H9 (cell line): Measurements from ENCODE around the gene YAP1. TPM values are rescaled to one million over a fixed set of nuclear protein-coding genes. Genes with fewer than 3 reads are reported as not detected.
A peak's percentile ranks its signal among the peaks of the same experiment; 100 is the strongest.

Source experiments
- DNase-seq: peaks from one replicate; pipeline ENCODE4 v3.0.0-alpha.2; 2017
- H2AFZ ChIP-seq: one replicate; pipeline ENCODE4 v1.6.1; 2013; ENCODE audit warnings: mild to moderate bottlenecking, low read length, control low read depth, moderate library complexity
- H2AK5ac ChIP-seq: 2 replicates; pipeline ENCODE4 v1.6.1; 2013; ENCODE audit warnings: low read length, control low read depth, mixed read lengths; ENCODE audit not compliant: insufficient read length
- H2BK120ac ChIP-seq: one replicate; pipeline ENCODE4 v1.6.1; 2013; ENCODE audit warnings: low read depth, mild to moderate bottlenecking, low read length, control low read depth, inconsistent platforms; ENCODE audit not compliant: poor library complexity, severe bottlenecking
- H2BK12ac ChIP-seq: 2 replicates; pipeline ENCODE4 v1.6.1; 2013; ENCODE audit warnings: low read length, control low read depth, mixed read lengths, low read depth; ENCODE audit not compliant: insufficient read length
- H2BK15ac ChIP-seq: 2 replicates; pipeline ENCODE4 v1.6.1; 2013; ENCODE audit warnings: low read depth, low read length, control low read depth
- H2BK20ac ChIP-seq: one replicate; pipeline ENCODE4 v1.6.1; 2013; ENCODE audit warnings: low read depth, mild to moderate bottlenecking, low read length, control low read depth, inconsistent platforms; ENCODE audit not compliant: poor library complexity, severe bottlenecking
- H2BK5ac ChIP-seq: 2 replicates; pipeline ENCODE4 v1.6.1; 2013; ENCODE audit warnings: low read length, control low read depth, mixed read lengths; ENCODE audit not compliant: insufficient read length
- H3K14ac ChIP-seq: 2 replicates; pipeline ENCODE4 v1.6.1; 2013; ENCODE audit warnings: low read length, control low read depth; ENCODE audit not compliant: insufficient read depth
- H3K18ac ChIP-seq: 2 replicates; pipeline ENCODE4 v1.6.1; 2013; ENCODE audit warnings: low read depth, mild to moderate bottlenecking, mixed read lengths, low read length, control low read depth; ENCODE audit not compliant: insufficient read length
- H3K23ac ChIP-seq: 2 replicates; pipeline ENCODE4 v1.6.1; 2013; ENCODE audit warnings: low read length, control low read depth, mixed read lengths, low read depth; ENCODE audit not compliant: insufficient read length
- H3K23me2 ChIP-seq: 2 replicates; pipeline ENCODE4 v1.6.1; 2013; ENCODE audit warnings: low read depth, mild to moderate bottlenecking, mixed read lengths, low read length, control low read depth; ENCODE audit not compliant: insufficient read length, poor library complexity, severe bottlenecking
- H3K27ac ChIP-seq: 2 replicates; pipeline ENCODE4 v1.5.1; 2013; ENCODE audit warnings: low read length, control low read depth, mixed read lengths, low read depth; ENCODE audit not compliant: insufficient read length
- H3K27me3 ChIP-seq: 2 replicates; pipeline ENCODE4 v1.6.1; 2013; ENCODE audit warnings: low read length, control low read depth, inconsistent platforms; ENCODE audit not compliant: insufficient read depth
- H3K4ac ChIP-seq: 2 replicates; pipeline ENCODE4 v1.6.1; 2013; ENCODE audit warnings: low read depth, mild to moderate bottlenecking, control low read depth, inconsistent platforms, low read length, moderate library complexity
- H3K4me1 ChIP-seq: 2 replicates; pipeline ENCODE4 v1.6.1; 2013; ENCODE audit warnings: low read length, control low read depth, inconsistent platforms; ENCODE audit not compliant: insufficient read depth
- H3K4me2 ChIP-seq: 2 replicates; pipeline ENCODE4 v1.6.1; 2013; ENCODE audit warnings: low read length, control low read depth, mixed read lengths; ENCODE audit not compliant: insufficient read length, insufficient read depth
- H3K56ac ChIP-seq: 2 replicates; pipeline ENCODE4 v1.6.1; 2013; ENCODE audit warnings: low read depth, mild to moderate bottlenecking, mixed read lengths, low read length, control low read depth; ENCODE audit not compliant: insufficient read length
- H3K79me1 ChIP-seq: 2 replicates; pipeline ENCODE4 v1.6.1; 2013; ENCODE audit warnings: low read depth, mild to moderate bottlenecking, moderate library complexity, low read length, control low read depth, inconsistent platforms; ENCODE audit not compliant: insufficient read depth, poor library complexity, severe bottlenecking
- H3K79me2 ChIP-seq: 2 replicates; pipeline ENCODE4 v1.6.1; 2013; ENCODE audit warnings: low read length, control low read depth, inconsistent platforms; ENCODE audit not compliant: insufficient read depth
- H3K9ac ChIP-seq: 2 replicates; pipeline ENCODE4 v1.6.1; 2013; ENCODE audit warnings: low read length, control low read depth, mixed read lengths; ENCODE audit not compliant: insufficient read length; ENCODE audit errors: extremely low read depth
- H3K9me3 ChIP-seq: one replicate; pipeline ENCODE4 v1.6.1; 2013; ENCODE audit warnings: low read depth, low read length, inconsistent platforms; ENCODE audit not compliant: control insufficient read depth
- H3T11ph ChIP-seq: one replicate; pipeline ENCODE4 v1.6.1; 2013; ENCODE audit warnings: mild to moderate bottlenecking, low read length, control low read depth, inconsistent platforms
- H4K20me1 ChIP-seq: one replicate; pipeline ENCODE4 v1.6.1; 2013; ENCODE audit not compliant: control insufficient read depth, insufficient read length, insufficient read depth
- H4K5ac ChIP-seq: 2 replicates; pipeline ENCODE4 v1.6.1; 2013; ENCODE audit warnings: low read depth, mild to moderate bottlenecking, mixed read lengths, low read length, control low read depth; ENCODE audit not compliant: insufficient read length
- H4K8ac ChIP-seq: replicated peaks from 2 replicates; pipeline ENCODE4 v1.6.1; 2013; ENCODE audit warnings: low read length, control low read depth, mixed read lengths, low read depth; ENCODE audit not compliant: insufficient read length
- H4K91ac ChIP-seq: 2 replicates; pipeline ENCODE4 v1.6.1; 2013; ENCODE audit warnings: low read depth, mild to moderate bottlenecking, moderate library complexity, mixed read lengths, low read length, control low read depth; ENCODE audit not compliant: insufficient read length
- H3K27ac Mint-ChIP-seq, 3 experiments: 2 replicates in 2 of 3; 3 replicates in 1 of 3; pipeline ENCODE4 v1.8.0; 2020 to 2021; ENCODE audit warnings: mixed read lengths in 3 of 3, mild to moderate bottlenecking in 1 of 3, moderate library complexity in 1 of 3
- H3K27me3 Mint-ChIP-seq: 2 replicates; pipeline ENCODE4 v1.8.0; 2021; ENCODE audit warnings: low read depth, mild to moderate bottlenecking, moderate library complexity, mixed read lengths
- H3K36me3 Mint-ChIP-seq, 3 experiments: 2 replicates in 2 of 3; 3 replicates in 1 of 3; pipeline ENCODE4 v1.8.0; 2020 to 2021; ENCODE audit warnings: low read depth in 3 of 3, mixed read lengths in 3 of 3; ENCODE audit not compliant: insufficient read depth in 1 of 3
- H3K4me1 Mint-ChIP-seq, 2 experiments: 2 replicates each; pipeline ENCODE4 v1.8.0; 2020; ENCODE audit warnings: mixed read lengths in 2 of 2
- H3K4me3 Mint-ChIP-seq, 2 experiments: 2 replicates in 1 of 2; 3 replicates in 1 of 2; pipeline ENCODE4 v1.8.0; 2020 to 2021; ENCODE audit warnings: mild to moderate bottlenecking in 2 of 2, mixed read lengths in 2 of 2, moderate library complexity in 1 of 2
- H3K9me3 Mint-ChIP-seq, 2 experiments: 2 replicates in 1 of 2; 3 replicates in 1 of 2; pipeline ENCODE4 v1.8.0; 2020; ENCODE audit warnings: mild to moderate bottlenecking in 2 of 2, mixed read lengths in 2 of 2, moderate library complexity in 1 of 2
- CTCF ChIP-seq: fragments of 200-600 bp; sonication (generic); conservative IDR thresholded peaks from 3 replicates; pipeline ENCODE4 v1.8.0; 2021; ENCODE audit warnings: antibody characterized with exemption, mild to moderate bottlenecking
- WGBS: extraction: QIAGEN DNeasy Blood & Tissue Kit; methylation state at CpG from one replicate; pipeline ENCODE4 v1.1.7; 2013; ENCODE audit warnings: missing lambda C conversion rate, low lambda C conversion rate, mixed read lengths; ENCODE audit not compliant: insufficient read length; ENCODE audit errors: extremely low coverage; 5-methylcytosine and 5-hydroxymethylcytosine counted together
- total RNA-seq: library from RNA; stranded (reverse); gene quantifications from 2 replicates; pipeline ENCODE4 v1.2.1, GENCODE V29; 2021

Gene YAP1
- total RNA-seq, 1 experiment from 2014 or later = 124 TPM

DNA sequence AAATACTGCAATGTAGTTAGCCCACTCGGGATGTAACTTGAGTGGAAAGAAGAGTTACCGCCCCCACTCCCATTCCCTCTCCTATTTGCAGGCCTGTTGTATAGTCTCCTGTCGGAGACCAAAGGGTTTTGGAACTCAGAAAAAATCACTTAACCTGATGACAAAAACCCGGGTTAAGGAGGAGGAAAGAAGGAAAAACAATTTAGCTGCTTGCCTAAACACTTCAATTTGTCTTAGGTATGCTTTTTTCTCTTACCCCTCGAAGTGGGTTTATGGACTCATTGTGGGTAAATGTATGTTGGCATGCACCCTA, 2.2 kb downstream of the YAP1 start:
- no peaks in the 10 kb centered on the region; the same call in none of the 2 replicates for H3K27me3 Mint-ChIP-seq
- no peak overlapping the region for H4K5ac ChIP-seq
- peaks cover 55 to 56% of the 10 kb centered on the region in 2 experiments for H3K4me1 Mint-ChIP-seq
- H3K56ac ChIP-seq = no peak overlapping the region
- no peaks in the 10 kb centered on the region for H3K79me1 ChIP-seq
- H3K9me3 ChIP-seq = no peaks in the 10 kb centered on the region
- no peaks in the 10 kb centered on the region for H3K9me3 Mint-ChIP-seq
- peaks cover 7% of the 10 kb centered on the region for H3K4me1 ChIP-seq
- no peak for DNase-seq
- no peaks in the 10 kb centered on the region for H4K20me1 ChIP-seq
- no peak overlapping the region for H2AFZ ChIP-seq
- peak overlapping the region; percentile 85 for H3K4me2 ChIP-seq
- peaks cover 9% of the 10 kb centered on the region; the same call in 1 of the 2 replicates for H3K79me2 ChIP-seq
- H3K18ac ChIP-seq = no peak overlapping the region
- no peak overlapping the region for H2AK5ac ChIP-seq
- peaks cover 2 to 20% (median 15%) of the 10 kb centered on the region in 3 experiments; a peak in 5 of 7 replicates for H3K36me3 Mint-ChIP-seq
- H3K14ac ChIP-seq = no peak overlapping the region
- no peak for TF ChIP-seq CTCF
- H4K91ac ChIP-seq = no peak overlapping the region
- no peak overlapping the region for H3K27ac ChIP-seq
- H3K23ac ChIP-seq = no peak overlapping the region
- H2BK5ac ChIP-seq = no peak overlapping the region
- no peak overlapping the region for H4K8ac ChIP-seq
- H3K27me3 ChIP-seq = no peaks in the 10 kb centered on the region
- WGBS = no CpG with 5 or more reads among the region's 5 CpGs
- H2BK120ac ChIP-seq = no peak overlapping the region
- peak overlapping the region; percentile 77 for H3K9ac ChIP-seq
- no peak overlapping the region for H2BK20ac ChIP-seq
- peak overlapping the region; percentile 91 to 95 for H3K4me3 Mint-ChIP-seq
- no peak overlapping the region for H3K4ac ChIP-seq
- H3K27ac Mint-ChIP-seq = peak overlapping the region; percentile 99 to 100 (median 99); a peak in 5 of 7 replicates
- no peak overlapping the region for H2BK15ac ChIP-seq
- H3T11ph ChIP-seq = no peak overlapping the region
- no peak overlapping the region for H2BK12ac ChIP-seq
- peaks cover 12% of the 10 kb centered on the region for H3K23me2 ChIP-seq
